Activated CD8-positive, alpha-beta memory T cell treated with anti-CD3 and anti-CD28 coated beads for 24 hours (primary cell): ENCODE measurements around the gene RUSF1.
"Not testable (repeated sequence)": the region's sequence is repeated elsewhere in the genome, so short reads cannot be mapped to it uniquely, and the experiment has no call there.

Experiments
- DNase-seq: peaks from one replicate; pipeline ENCODE4 v3.0.0-alpha.2; 2020

Gene RUSF1

DNA sequence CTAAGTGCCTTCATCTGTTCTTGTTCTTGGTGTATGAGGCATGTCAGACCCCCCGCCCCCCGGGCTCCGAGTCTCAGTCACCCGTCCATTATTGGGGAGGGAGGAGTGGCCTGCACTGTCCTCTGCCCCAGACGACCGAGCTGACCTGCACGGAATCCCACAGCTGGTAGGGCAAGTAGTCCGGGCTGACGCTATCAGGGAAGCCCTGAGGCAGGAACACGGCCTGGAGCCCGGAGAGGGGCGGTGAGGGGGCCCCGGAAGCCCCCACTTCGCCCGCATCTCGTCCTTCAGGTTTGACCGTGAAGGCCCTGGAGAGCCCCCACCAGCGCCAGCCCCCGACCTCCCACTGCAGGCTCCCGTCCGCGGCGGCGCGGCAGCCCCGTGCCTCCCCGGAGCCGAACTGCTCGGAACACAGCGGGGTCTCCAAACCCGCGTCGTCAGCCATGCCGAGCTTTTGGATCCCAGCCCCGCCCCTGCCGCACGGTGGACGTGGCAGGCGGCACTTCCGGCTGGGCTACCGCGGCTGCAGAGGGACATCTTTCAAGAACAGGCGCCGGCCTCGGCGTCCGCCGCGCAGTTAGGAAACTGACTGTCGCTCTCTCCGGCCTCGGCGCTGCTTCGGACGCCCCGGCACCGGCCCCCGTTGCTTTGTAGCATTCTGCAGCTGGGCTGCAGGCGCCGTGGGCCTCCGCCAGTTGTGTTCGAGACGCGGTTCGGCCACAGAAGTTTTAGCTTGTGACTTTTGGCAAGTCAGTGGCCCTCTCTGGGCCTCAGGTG is at the start of gene RUSF1:
Gene RUSF1, minus strand, starts transcription at position 463 of the 777 bp plus-strand sequence. Its CDS starts 18 bp downstream, at position 445.
- peak; percentile 93 for DNase-seq

DNA sequence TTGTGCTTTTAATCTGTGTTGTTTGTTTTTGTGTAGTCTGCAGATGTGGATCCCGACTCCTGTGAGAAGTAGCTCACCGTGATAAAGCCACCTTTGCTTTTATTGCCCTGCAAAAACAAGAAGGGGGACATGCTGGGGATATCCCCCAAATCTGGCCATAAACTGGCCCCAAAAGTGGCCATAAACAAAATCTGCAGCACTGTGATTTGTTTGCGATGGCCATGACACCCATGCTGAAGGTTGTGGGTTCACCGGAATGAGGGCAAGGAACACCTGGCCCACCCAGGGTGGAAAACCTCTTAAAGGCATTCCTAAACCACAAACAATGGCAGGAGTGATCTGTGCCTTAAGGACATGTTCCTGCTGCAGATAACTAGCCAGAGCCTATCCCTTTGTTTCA is 34.6 kb upstream of the RUSF1 start:
- DNase-seq, result no peak

DNA sequence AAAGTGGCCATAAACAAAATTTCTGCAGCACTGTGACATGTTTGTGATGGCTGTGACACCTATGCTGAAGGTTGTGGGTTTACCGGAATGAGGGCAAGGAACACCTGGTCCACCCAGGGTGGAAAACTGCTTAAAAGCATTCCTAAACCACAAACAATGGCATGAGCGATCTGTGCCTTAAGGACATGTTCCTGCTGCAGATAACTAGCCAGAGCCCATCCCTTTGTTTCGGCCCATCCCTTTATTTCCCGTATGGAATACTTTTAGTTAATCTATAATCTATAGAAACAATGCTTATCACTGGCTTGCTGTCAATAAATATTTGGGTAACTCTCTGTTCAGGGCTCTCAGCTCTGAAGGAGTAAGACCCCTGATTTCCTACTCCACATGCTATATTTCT is 31.6 kb upstream of the RUSF1 start:
- not testable (repeated sequence) for DNase-seq

DNA sequence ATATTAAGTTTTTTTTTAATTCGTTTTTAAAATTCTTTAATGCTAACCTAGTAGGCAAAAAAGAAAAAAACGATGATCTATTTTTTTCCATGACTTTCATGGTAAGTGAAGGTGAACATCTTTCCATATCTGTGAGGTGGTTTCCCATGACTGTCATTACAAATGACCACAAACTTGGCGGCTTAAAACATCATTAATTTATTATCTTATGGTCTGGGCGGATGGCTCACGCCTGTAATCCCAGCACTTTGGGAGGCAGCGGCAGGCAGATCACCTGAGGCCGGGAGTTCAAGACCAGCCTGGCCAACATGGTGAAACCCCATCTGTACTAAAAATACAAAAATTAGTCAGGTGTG is 30.0 kb upstream of the RUSF1 start:
- DNase-seq, result not testable (repeated sequence)

DNA sequence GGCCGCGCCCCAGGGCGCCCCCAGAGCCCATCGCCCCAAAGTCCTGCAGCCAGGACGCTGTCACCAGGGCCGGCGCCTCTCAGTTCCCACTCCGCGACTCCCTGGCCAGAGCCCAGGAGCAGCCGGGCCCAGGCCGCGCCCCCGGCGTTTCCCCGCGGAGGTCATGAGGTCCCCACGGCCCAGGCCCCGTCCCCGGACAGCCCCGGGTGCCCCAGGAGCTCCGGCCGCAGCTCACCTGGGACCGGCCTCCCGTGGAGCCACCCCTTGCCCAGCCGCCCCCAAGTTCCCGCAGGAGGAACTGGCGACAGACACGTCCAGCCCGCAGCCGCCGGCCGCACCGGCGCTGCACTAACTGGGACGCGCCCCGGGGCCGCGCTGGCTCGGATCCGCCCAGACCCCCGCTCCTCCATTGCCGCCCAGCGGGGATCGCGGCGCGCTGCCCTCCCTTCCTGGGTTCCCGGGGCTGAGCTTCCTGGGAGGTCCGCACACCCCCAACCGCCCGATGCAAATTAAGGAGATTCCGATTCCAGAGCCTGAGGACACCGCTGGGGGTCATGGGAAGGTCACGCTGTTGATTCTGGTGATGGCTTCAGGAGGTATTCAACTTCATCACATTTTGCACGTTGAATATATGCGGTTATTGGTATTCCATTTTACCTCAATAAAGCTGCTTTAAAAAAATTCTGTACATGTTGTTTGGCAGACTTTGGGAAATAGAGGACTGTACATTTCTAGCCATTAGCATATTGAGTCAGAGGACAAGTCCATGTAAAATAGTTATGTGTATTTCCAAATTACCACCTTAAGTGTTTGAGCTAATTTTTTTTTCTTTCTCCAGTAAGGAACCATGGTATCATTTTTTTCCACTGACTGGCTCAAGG is 29.4 kb upstream of the RUSF1 start:
- DNase-seq, result no peak

DNA sequence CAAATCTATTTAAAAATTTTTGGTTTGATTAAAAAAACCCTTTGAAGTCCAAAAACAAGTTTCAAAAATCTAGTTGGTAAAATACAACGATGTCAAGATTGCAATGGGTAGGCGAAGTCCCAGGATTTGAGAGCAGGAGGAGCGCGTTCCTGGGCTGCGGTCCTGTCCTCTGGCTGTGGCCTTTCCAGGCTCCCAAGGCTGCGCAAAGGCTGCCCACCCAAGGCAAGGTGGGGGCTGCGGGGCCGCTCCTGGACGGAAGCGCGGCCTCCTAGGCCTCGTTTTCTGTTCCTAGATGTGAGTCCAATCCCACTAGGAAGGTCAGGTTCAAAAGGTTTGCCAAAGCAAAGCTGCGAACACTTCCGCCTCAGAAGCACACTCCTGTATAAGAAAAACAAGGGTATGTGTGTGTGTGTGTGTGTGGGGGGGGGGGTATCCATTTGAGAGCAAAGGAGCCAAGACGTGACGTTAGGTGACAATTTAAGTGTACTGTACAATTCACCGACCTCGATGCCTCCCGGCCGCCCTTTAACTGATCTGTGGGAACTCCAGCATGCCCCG is 28.7 kb upstream of the RUSF1 start:
- DNase-seq, result no peak

DNA sequence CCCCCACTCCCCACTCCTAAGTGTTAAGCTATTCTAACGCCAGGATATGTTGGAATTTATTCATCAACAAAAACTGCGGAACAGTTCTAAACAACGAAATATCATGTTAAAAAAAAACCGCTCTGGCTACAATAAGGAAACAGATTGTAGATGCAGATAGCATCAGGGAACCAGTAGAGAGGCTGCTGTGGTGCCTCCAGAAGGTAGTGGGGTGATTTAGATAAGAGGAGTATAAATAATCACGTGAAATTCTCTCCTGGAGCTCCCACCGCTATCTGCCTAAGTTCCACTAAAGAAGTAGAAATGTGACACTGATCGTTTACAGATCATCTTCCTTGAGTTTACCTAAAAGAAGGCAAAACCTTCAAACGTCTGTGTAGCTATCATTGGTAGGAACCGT is 27.5 kb upstream of the RUSF1 start:
- DNase-seq, result peak; percentile 24

DNA sequence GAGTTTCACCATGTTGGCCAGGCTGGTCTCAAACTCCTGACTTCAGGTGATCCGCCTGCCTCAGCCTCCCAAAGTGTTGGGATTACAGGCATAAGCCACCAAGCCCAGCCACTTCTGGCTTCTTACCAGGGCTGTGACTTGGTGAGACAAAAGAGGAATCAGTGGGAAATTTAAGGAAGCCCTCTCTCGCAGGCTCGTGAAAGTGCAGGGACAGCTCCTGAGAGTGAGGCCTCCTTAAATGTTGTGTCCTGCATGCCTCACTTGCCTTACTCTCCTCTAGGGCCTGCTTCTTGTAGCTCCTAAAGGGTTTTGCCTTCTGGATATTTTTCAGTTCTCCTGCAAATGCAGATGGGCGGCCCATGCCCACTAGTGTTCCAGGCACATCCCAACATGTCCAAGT is 24.7 kb upstream of the RUSF1 start:
- DNase-seq, result no peak

DNA sequence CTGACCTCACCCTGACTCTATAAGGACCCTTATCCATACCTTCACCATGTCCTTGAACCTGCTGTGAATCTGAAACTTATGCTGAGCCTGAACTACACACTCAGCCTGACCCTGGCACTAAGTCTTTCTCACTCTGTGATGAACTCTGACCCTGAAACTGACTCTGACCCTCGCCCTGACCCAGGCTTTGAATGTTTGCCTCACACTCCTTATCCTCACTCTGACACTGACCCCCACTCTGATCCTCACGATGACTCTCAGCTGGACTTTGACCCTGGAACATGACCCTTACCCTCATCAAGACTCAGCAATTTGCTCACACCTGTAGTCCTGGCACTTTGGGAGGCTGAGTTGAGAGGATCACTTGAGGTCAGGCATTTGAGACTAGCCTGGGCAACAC is 23.9 kb upstream of the RUSF1 start:
- no peak for DNase-seq

DNA sequence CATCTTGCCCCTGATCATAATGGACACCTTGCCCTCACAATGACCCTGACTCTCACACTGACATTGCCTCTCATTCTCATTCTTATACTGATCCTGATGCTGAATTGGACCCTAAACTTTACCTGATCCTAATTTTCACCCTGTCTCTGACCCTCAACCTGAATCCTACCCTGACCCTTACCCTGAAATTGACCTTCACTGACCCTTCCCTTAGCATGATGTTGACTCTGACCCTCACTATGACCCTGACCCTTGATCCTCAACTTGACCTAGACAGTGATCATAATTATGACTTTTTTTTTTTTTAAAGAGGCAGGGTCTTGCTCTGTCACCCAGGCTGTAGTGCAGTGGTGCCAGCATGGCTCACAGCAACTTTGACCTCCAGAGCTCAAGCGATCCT is 22.9 kb upstream of the RUSF1 start:
- DNase-seq, result no peak

DNA sequence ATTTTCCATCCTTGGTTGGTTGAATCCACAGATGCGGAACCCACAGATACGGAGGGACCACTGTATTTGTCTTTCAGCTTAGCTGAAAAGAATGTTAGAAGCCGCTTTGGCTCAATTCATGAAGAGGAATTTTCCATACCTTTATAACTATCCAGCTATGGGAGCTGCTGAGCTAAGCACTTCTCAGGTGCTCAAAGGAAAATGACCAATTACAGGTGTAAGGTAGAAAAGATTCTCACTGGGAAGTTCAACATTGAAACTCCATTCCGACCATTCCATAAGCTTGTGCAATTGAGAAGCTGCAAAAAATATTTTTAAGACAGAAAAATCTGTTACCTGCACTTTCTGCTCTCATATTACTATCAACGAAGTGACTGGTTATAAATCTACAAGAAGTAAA is 22.2 kb upstream of the RUSF1 start:
- no peak for DNase-seq

DNA sequence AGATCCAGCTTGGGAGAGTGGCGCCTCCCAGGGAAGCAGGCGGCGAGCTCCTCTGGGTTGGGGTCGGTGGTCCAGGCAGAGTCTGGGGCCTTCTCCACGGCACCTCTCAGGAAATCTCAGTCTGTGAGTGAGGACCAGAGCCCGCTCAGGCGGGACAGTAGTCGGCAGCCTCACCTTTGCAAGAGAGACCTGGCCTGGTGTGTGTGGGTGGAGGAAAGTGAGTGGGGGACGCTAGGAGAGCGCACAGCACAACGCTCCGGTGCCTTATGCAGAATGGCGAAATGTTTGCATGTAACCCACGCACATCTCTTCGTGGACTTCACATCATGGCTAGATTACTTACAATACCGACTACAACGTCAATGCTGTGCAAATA is 21.7 kb upstream of the RUSF1 start:
- DNase-seq, result no peak

DNA sequence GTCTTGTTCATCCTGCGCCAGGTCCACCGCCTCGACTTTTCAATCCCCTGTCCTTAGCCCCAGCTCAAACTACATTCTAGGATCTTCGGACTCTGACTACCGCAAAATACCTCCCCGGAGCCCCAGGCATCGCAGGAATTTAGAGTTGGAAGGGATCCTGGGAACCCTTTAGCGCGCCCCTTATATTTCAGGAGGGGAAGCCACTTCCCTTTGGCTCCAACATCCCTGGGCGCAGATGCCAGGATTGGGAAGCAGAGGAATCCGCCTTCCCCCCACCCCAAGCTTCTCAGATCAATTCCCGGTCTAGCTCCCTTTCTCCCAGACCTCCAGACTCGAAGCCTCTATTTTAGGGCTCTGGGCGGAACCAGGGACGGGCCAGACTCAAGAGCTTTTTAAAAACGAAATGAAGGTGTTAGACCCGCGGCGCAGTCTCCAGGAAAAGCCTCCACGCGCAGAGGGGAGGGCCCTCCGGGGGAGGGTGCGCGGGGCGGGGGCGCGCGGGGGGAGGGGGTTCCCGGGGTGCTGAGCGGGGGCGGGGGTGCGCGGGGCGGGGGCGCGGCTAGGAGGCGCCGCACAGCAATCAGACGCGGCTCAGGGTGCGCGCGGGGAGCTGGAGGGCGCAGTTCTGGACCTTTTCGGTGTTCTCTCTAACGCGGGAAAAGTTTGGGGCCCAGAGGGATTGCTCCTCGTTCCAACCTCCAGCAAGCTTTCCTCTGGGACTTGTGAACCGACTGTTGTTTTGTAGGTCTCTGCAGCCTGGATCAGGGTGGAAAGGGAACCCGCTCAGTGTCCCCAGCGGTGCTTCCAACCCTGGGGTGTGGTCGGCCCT is 21.1 kb upstream of the RUSF1 start:
- DNase-seq, result no peak

DNA sequence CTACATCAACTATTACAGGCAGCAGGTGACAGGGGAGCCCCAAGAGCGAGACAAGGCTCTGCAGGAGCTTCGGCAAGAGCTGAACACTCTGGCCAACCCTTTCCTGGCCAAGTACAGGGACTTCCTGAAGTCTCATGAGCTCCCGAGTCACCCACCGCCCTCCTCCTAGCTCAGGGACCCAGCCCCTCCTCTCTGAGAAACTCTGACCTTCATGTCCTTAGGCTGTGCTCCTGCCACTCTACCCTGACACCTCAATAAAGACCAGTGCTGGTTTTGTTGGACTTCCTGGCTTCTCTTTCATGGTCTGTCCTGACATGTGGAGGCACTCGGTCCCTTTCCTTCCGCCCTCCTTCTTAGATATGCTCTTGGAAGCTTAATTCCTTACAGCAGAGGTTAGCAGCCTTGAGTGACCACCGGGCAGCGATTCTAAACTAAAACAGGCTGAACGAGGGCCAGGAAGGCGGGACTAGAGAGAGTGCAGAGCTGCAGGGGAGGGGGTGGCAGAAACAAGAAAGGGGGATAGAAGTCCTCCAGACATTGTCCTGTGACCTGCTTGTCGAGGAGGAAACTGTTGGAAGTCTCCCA is 20.4 kb upstream of the RUSF1 start:
- DNase-seq, result no peak

DNA sequence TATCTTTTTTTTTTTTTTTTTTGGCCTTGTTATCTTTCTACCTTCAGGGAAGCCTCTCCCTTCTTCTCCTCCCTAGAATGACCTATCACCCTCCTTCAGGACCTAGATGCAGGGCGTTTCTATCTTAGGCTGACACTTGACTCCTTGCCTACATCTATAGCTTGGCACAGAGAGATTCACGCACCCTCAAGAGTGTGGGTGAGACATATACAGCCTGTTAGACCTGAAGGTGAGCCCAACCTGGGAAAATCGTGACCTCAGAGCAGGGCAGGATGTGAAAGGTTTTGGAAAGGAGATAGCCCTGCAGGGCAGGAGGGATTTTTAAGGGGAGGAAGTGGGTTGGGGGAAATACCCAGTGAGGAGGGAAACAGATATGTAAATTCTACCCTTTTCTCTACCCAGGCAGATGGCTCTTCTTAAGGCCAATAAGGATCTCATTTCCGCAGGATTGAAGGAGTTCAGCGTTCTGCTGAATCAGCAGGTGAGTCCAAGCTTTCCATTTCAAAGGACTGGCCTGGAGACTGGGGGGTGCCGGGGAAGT is 19.6 kb upstream of the RUSF1 start, which contains the start of gene AHSP:
Gene AHSP, plus strand, starts transcription at position 167 of the 541 bp plus-strand sequence. Its CDS starts 240 bp downstream, at position 407.
- no peak for DNase-seq

DNA sequence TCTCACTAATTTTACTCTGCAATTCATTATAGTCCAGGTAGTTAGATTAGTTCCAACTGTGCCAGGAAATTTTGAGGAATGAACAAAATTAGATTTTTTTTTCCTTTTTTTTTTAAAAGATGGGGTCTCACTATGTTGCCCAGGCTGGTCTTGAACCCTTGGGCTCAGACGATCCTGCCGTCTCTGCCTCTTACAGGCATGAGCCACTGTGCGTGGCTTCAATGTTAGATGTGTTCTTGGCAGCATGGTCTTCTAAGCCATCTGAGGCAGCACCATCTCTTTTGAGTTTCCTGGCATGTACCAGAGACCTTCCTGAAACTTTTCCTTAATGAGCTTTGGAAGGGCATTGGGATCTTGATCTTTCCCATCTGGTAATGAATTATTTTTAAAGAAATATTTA is 16.9 kb upstream of the RUSF1 start:
- no peak for DNase-seq

DNA sequence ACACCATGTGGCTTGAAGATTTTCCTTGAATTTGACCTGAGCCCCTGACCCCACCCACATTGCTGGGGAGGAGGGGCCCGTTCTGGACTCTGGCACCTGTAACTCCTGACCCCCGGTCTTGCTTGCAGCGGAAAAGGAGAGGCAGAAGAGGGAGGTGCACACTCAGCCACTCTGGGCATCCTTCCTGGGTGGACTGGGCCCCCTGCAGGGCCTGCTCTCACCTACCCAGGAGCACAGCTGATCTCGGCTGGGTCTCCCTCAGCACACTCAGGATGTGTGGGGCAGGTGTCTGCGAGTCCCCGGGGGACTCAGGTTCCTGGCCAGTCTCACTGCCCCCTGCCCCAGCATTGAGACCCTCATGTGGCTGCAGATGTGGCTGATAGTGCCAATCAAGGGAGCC is 15.6 kb upstream of the RUSF1 start:
- DNase-seq, result not testable (repeated sequence)

DNA sequence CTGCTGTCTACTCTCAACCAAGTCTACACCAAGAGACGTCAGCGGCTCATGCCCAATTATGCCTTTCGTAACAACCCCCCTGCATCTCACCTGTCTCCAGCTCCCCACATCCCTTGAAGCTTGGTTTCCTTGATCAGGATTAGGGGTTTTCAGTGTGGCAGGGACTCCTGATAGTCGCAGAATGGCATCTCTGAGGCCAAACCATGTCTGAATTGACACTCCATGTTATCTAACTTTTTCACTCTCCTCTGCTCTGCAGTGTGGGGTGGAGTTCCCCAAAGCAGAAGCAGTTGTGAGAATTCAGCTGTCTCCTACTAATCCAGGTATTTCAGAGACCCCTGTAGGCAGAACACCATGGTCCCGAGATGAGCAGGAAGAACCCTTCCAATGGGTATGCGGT is 13.9 kb upstream of the RUSF1 start:
- no peak for DNase-seq

DNA sequence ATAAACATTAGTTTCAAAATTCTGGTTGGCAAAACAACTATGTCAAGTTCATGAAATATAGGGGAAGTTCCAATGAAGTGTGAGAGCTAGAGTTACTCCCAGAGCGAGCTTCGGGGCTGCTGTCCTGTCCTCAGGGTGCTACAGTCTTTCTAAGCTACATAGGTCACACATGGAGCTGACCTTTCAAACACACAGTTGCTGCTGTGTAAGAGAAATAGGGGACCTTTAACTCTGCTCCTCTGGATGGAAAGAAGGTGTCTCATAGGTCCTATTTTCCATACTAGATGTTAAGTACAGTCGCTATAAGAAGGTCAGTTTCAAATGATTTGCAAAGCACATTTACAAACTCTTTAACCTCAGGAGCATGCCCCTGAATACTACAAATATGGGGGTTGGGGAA is 13.2 kb upstream of the RUSF1 start:
- DNase-seq, result no peak

DNA sequence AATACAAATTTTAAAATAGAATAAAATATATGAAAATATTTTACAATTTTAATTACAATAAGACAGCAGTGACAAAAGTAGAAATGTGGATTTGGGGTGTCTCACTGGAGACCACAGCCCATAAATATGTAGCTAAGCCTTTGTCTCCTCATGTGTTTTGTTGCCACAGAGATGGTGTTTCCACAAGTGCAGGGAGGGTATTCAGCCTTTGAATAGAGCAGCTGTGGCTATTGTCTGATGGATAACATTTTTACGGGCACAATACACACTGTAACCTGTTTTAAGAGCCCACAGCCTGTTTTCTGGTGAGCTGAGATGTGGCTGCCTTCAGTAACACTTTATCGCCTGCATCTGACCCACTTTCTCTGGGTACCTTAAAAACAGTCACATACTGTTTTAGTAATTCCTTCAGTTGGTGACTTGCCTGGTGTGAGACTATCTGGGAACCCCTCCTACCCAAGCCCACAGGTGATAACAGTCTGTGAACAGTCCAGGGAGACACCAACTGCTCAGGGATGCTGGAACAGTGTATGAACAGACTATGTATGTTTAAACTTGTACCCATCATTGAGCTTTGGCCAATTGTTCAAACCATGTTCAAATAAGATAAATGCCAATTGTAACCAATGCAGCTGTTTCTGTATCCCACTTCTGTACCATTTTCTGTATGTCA is 11.7 kb upstream of the RUSF1 start:
- no peak for DNase-seq

DNA sequence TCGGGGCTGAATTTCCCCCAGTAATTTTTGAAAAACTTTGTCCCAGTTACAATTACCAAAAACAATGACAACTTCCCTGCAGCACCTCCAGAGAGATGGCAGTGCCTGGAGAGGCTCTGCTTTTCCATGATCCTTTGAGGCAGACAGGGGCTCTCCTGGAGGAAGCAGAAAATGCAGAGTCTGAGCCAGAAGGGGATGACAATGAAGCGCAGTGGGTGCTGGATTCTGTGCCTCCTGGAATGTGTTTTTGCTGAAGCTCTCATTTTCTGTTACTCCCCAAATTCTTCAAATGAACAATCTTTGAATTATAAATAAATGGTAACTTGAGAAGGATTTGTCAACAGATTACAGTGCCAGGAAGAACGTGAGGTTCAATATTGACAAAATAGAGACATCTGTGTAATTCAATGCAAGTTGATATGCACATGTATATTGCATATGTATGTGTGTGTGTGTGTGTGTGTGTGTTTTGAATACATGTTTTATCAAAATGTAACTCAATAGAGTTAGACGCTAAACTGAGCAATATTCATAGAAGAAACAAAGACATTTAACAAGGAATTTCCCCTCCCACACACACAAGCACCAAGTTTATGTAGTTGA is 9.7 kb upstream of the RUSF1 start:
- no peak for DNase-seq
